Adrenal gland (tissue), 5 donors: ENCODE measurements around the gene MKNK1.

Source experiments
- POLR2A ChIP-seq, 2 donors: fragments of 450-650 bp; IDR thresholded peaks; one replicate each; pipeline ENCODE4 v1.6.1; 2017; ENCODE audit warnings: antibody characterized with exemption in 2 of 2, mild to moderate bottlenecking in 2 of 2, moderate library complexity in 1 of 2
- TF ChIP-seq, protein P1 (sequence below), 6 experiments: fragments of 450-650 bp in 4 of 6; fragments of 200-600 bp in 2 of 6; sonication (generic) in 1 of 6; IDR thresholded peaks; 1 replicate in 5 of 6; 2 replicates in 1 of 6; pipeline versions ENCODE4 v1.5.1 to v1.8.0; 2016 to 2021; ENCODE audit warnings: antibody characterized with exemption in 6 of 6, mild to moderate bottlenecking in 2 of 6, moderate library complexity in 1 of 6
- donor health status: DM: no; HTN: no; CAD: no.

DNA sequence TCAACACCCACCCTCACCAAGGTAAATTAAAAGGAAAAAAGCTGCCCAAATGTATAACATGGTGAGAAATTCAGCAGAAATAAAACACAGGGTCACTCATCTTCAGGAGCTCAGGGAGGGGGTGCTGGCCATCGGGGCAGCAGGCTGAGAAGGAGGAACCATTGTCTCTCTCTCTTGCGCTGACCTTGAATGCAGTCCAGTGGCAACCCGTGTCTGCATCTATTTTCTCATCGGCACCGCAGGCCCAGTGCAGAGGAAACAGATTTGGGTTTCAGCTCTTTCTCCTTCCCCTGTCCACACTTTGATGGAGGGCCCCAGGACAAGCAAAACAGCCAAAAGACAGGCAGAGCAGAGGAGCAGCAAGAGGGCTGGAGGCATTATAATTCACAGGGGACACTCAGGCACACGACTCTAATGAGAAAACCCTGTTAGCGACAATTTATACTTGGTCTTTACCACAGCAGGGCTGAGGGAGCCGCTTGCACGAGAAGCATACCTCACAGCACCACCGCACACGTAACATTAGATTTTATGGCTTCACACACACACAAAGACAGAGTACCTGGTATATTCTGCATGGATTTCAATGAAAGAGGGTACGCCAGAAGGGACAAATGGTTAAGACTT lies 18.6 kb downstream of the MKNK1 start:
- TF ChIP-seq POLR2A (IDR thresholded peaks at IDR 0.05): no peak
- TF ChIP-seq, protein P1, sequence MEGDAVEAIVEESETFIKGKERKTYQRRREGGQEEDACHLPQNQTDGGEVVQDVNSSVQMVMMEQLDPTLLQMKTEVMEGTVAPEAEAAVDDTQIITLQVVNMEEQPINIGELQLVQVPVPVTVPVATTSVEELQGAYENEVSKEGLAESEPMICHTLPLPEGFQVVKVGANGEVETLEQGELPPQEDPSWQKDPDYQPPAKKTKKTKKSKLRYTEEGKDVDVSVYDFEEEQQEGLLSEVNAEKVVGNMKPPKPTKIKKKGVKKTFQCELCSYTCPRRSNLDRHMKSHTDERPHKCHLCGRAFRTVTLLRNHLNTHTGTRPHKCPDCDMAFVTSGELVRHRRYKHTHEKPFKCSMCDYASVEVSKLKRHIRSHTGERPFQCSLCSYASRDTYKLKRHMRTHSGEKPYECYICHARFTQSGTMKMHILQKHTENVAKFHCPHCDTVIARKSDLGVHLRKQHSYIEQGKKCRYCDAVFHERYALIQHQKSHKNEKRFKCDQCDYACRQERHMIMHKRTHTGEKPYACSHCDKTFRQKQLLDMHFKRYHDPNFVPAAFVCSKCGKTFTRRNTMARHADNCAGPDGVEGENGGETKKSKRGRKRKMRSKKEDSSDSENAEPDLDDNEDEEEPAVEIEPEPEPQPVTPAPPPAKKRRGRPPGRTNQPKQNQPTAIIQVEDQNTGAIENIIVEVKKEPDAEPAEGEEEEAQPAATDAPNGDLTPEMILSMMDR (IDR thresholded peaks at IDR 0.05): no peak
